ENCODE data around the gene PTPRK. TPM values are rescaled to one million over a fixed set of nuclear protein-coding genes. Genes with fewer than 3 reads are reported as not detected.

The PTPRK gene
- total and polyA plus RNA-seq, 2 donors (not counting 1 experiment from before 2014, with no cell fraction given): 16.2 to 18.7 TPM

GRCh38 chr6:128206610-128207426 is 313.6 kb downstream of the PTPRK start:
- H3K79me2 ChIP-seq (ENCODE audit: control insufficient read depth, insufficient read depth, low read length): peaks cover 65% of the 10 kb centered on the region
- Mint-ChIP-seq H3K27me3 (no peaks in the 10 kb centered on the region), H3K9me3 (ENCODE audit: insufficient read depth) (no peaks in the 10 kb centered on the region), H3K4me1 (peaks cover 26% of the 10 kb centered on the region), H3K4me3 (no peak overlapping the region), H3K27ac (no peak overlapping the region)
- H4K20me1 ChIP-seq (ENCODE audit: control insufficient read depth, insufficient read depth, low read length, poor library complexity, severe bottlenecking): no peaks in the 10 kb centered on the region
- ChIA-PET POLR2A (no interaction called here), CTCF (no interaction called here)
- no peak overlapping the region for H3K9ac ChIP-seq (ENCODE audit: low read length)
- H2AFZ ChIP-seq (ENCODE audit: insufficient read depth, low read depth, low read length, poor library complexity, severe bottlenecking): no peak overlapping the region
- H3K27me3 ChIP-seq (replicated peaks in 1 of 4; ENCODE audit: control extremely low read depth in 1 of 4, control insufficient read depth in 3 of 4, insufficient read depth in 4 of 4, low read length in 3 of 4): no peaks in the 10 kb centered on the region
- no peak overlapping the region for H3K4me2 ChIP-seq (replicated peaks; ENCODE audit: low read depth, low read length, poor library complexity, severe bottlenecking)
- peaks cover 1 to 2% of the 10 kb centered on the region in 2 experiments for H3K36me3 ChIP-seq (replicated peaks in 1 of 2; ENCODE audit: control extremely low read depth in 1 of 2, control insufficient read depth in 1 of 2, extremely low read depth in 1 of 2, insufficient read depth in 2 of 2, low read length in 1 of 2)
- TF ChIP-seq CTCF (IDR thresholded peaks at IDR 0.05) (no peak), EZH2 (IDR thresholded peaks at IDR 0.05; ENCODE audit: borderline replicate concordance, insufficient read depth, low read depth, low read length, poor library complexity, severe bottlenecking) (no peak)
- no peaks in the 10 kb centered on the region for H3K9me3 ChIP-seq (ENCODE audit: control extremely low read depth in 1 of 3, control insufficient read depth in 2 of 3, insufficient read depth in 1 of 3, low read length in 2 of 3)
- H3K4me1 ChIP-seq (ENCODE audit: control insufficient read depth in 2 of 2, insufficient read depth in 2 of 2, low read length in 2 of 2): no peaks in the 10 kb centered on the region
- H3K4me3 ChIP-seq (ENCODE audit: control extremely low read depth in 1 of 5, extremely low read depth in 1 of 5, insufficient read depth in 1 of 5, low read depth in 2 of 5, low read length in 4 of 5): no peak overlapping the region
- WGBS (ENCODE audit: insufficient coverage): 100% methylated on average over 1 of the region's 2 CpGs
- DNase-seq: no peak
- ATAC-seq (ENCODE audit: low read depth): no peak
- no peak overlapping the region for H3K27ac ChIP-seq (ENCODE audit: low read length in 2 of 2)
- intact Hi-C loops (cut with micrococcal nuclease): no loop called here

GRCh38 chr6:128204616-128205015 is 315.8 kb downstream of the PTPRK start:
- Histone ChIP-seq H3K4me3 (ENCODE audit: control extremely low read depth in 1 of 5, extremely low read depth in 1 of 5, insufficient read depth in 1 of 5, low read depth in 2 of 5, low read length in 4 of 5) (no peak overlapping the region), H3K4me1 (ENCODE audit: control insufficient read depth in 2 of 2, insufficient read depth in 2 of 2, low read length in 2 of 2) (no peaks in the 10 kb centered on the region), H3K9ac (ENCODE audit: low read length) (no peak overlapping the region), H3K4me2 (replicated peaks; ENCODE audit: low read depth, low read length, poor library complexity, severe bottlenecking) (no peak overlapping the region), H3K79me2 (ENCODE audit: control insufficient read depth, insufficient read depth, low read length) (peaks cover 63% of the 10 kb centered on the region), H4K20me1 (ENCODE audit: control insufficient read depth, insufficient read depth, low read length, poor library complexity, severe bottlenecking) (peaks cover 4% of the 10 kb centered on the region), H2AFZ (ENCODE audit: insufficient read depth, low read depth, low read length, poor library complexity, severe bottlenecking) (no peak overlapping the region), H3K27ac (ENCODE audit: low read length in 2 of 2) (no peak overlapping the region), H3K27me3 (replicated peaks in 1 of 4; ENCODE audit: control extremely low read depth in 1 of 4, control insufficient read depth in 3 of 4, insufficient read depth in 4 of 4, low read length in 3 of 4) (no peaks in the 10 kb centered on the region), H3K9me3 (ENCODE audit: control extremely low read depth in 1 of 3, control insufficient read depth in 2 of 3, insufficient read depth in 1 of 3, low read length in 2 of 3) (no peaks in the 10 kb centered on the region), H3K36me3 (replicated peaks in 1 of 2; ENCODE audit: control extremely low read depth in 1 of 2, control insufficient read depth in 1 of 2, extremely low read depth in 1 of 2, insufficient read depth in 2 of 2, low read length in 1 of 2) (peaks cover 1 to 2% of the 10 kb centered on the region in 2 experiments)
- Mint-ChIP-seq H3K27me3 (no peaks in the 10 kb centered on the region), H3K4me3 (no peak overlapping the region), H3K9me3 (ENCODE audit: insufficient read depth) (no peaks in the 10 kb centered on the region), H3K4me1 (peaks cover 26% of the 10 kb centered on the region), H3K27ac (no peak overlapping the region)
- ChIA-PET POLR2A (no interaction called here), CTCF (no interaction called here)
- DNase-seq (no peak), ATAC-seq (ENCODE audit: low read depth) (no peak)
- TF ChIP-seq EZH2 (IDR thresholded peaks at IDR 0.05; ENCODE audit: borderline replicate concordance, insufficient read depth, low read depth, low read length, poor library complexity, severe bottlenecking): no peak
- no peak for TF ChIP-seq CTCF (IDR thresholded peaks at IDR 0.05)
- intact Hi-C loops (cut with micrococcal nuclease): no loop called here
- no CpG with 5 or more reads among the region's 3 CpGs for whole genome bisulfite sequencing (ENCODE audit: insufficient coverage)
